ENCODE results near the gene DR1. TPM values are rescaled to one million over a fixed set of nuclear protein-coding genes. Genes with fewer than 3 reads are reported as not detected.

DR1 gene
- total and polyA plus RNA-seq, 10 donors = 8.3 to 62.5 (median 50.3) TPM

DNA sequence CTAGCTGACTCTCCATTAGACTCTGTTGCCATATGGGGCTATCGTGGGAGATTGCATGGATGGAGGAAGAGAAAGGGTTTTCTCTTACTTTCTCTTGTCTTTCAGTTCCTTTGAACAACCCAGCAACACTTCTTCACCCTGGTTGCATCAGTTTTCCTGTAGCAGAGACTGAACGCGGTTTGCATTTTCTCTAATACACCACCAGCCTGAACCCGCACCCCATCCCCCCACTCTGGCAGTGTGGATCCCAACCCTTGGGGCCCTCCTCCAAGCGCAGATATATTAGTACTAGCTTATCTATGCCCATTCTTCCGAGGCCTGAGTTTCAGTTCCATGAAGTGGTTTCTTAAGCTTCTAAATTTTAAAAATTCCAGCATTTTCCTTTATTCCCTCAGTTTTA, 12.6 kb downstream of the DR1 start:
- H3K4me1 ChIP-seq = peaks cover 3 to 93% (median 60%) of the 10 kb centered on the region in 6 donors
- TF ChIP-seq, protein P1, sequence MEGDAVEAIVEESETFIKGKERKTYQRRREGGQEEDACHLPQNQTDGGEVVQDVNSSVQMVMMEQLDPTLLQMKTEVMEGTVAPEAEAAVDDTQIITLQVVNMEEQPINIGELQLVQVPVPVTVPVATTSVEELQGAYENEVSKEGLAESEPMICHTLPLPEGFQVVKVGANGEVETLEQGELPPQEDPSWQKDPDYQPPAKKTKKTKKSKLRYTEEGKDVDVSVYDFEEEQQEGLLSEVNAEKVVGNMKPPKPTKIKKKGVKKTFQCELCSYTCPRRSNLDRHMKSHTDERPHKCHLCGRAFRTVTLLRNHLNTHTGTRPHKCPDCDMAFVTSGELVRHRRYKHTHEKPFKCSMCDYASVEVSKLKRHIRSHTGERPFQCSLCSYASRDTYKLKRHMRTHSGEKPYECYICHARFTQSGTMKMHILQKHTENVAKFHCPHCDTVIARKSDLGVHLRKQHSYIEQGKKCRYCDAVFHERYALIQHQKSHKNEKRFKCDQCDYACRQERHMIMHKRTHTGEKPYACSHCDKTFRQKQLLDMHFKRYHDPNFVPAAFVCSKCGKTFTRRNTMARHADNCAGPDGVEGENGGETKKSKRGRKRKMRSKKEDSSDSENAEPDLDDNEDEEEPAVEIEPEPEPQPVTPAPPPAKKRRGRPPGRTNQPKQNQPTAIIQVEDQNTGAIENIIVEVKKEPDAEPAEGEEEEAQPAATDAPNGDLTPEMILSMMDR (IDR thresholded peaks at IDR 0.05 in 8 of 11, conservative IDR thresholded peaks at IDR 0.05 in 3 of 11) = no peak
- no peak for TF ChIP-seq POLR2AphosphoS5 (IDR thresholded peaks at IDR 0.05)
- no peak for TF ChIP-seq POLR2A (IDR thresholded peaks at IDR 0.05)
- no peaks in the 10 kb centered on the region for H3K9me3 ChIP-seq
- peaks cover 4 to 100% (median 46%) of the 10 kb centered on the region in 6 donors for H3K36me3 ChIP-seq
- no peaks in the 10 kb centered on the region for H3K27me3 ChIP-seq (replicated peaks in 1 of 7)
- intact Hi-C loops (cut with DNase I; ENCODE audit: low total_unique reads) = no loop called here
- DNase-seq = no peak
- 47 to 81% (median 62%) methylated on average over 6 of the region's 6 CpGs for WGBS, 5 donors
- H3K27ac ChIP-seq = peak overlapping the region in 5 of 8 donors; percentile 4 to 65 (median 56)
- H3K4me3 ChIP-seq = no peak overlapping the region

GRCh38 chr1:93360111-93360510, 14.4 kb downstream of the DR1 start:
- H3K4me3 ChIP-seq = no peak overlapping the region
- H3K9me3 ChIP-seq = no peaks in the 10 kb centered on the region
- H3K27ac ChIP-seq = no peak overlapping the region
- peaks cover 4 to 97% (median 39%) of the 10 kb centered on the region in 6 donors for H3K36me3 ChIP-seq
- no peaks in the 10 kb centered on the region for H3K27me3 ChIP-seq (replicated peaks in 1 of 7)
- no peak for TF ChIP-seq POLR2AphosphoS5 (IDR thresholded peaks at IDR 0.05)
- no peak for TF ChIP-seq POLR2A (IDR thresholded peaks at IDR 0.05)
- TF ChIP-seq, protein P1 (IDR thresholded peaks at IDR 0.05 in 8 of 11, conservative IDR thresholded peaks at IDR 0.05 in 3 of 11) = no peak
- intact Hi-C loops (cut with DNase I; ENCODE audit: low total_unique reads) = no loop called here
- peaks cover 3 to 83% (median 46%) of the 10 kb centered on the region in 6 donors for H3K4me1 ChIP-seq
- DNase-seq = no peak
- WGBS, 5 donors = 76 to 88% (median 83%) methylated on average over 1 of the region's 1 CpG

DNA sequence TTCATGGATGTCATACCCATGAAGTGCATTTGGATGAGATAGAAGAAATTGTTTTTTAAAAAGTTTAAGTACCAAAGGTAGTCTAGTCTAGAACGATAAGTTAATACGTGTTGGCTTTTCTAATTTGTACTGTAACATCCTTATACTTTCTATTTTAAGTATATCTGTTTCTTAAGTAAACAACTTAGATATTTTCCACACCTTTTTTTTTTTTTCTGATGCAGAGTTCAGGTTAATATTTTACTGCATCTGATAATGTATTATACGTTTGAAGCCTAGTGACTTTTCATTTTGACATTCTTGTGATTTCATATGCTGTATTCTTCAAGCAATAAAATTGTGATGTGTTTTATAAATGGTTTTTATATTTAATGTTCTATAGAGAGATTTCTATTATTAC, 16.5 kb downstream of the DR1 start:
- H3K4me3 ChIP-seq = no peak overlapping the region
- DNase-seq = no peak
- no peak overlapping the region for H3K27ac ChIP-seq
- peaks cover 3 to 64% (median 37%) of the 10 kb centered on the region in 6 donors for H3K4me1 ChIP-seq
- no peaks in the 10 kb centered on the region for H3K27me3 ChIP-seq (replicated peaks in 1 of 7)
- 86 to 91% (median 90%) methylated on average over 3 of the region's 3 CpGs for WGBS, 5 donors
- no peaks in the 10 kb centered on the region for H3K9me3 ChIP-seq
- intact Hi-C loops (cut with DNase I; ENCODE audit: low total_unique reads) = no loop called here
- H3K36me3 ChIP-seq = peaks cover 0 to 97% (median 28%) of the 10 kb centered on the region in 6 donors
- no peak for TF ChIP-seq POLR2AphosphoS5 (IDR thresholded peaks at IDR 0.05)
- no peak for TF ChIP-seq POLR2A (IDR thresholded peaks at IDR 0.05)
- TF ChIP-seq, protein P1 (IDR thresholded peaks at IDR 0.05 in 8 of 11, conservative IDR thresholded peaks at IDR 0.05 in 3 of 11) = no peak

DNA sequence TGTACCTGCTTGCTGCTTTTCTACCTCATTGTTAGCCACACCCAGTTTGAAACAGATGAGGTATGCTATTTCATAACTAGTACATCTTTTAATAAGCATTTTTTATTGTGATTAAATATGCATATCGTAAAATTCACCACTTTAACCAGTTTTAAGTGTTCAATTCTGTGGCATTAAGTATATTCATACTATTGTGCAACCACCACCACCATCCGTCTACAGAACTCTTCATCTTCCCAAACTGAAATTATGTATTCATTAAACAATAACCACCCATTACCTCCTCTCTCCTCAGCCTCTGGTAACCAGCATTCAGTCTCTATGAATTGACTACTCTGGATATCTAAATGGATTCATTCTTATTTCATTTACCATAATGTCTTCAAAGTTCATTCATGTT, 20.1 kb downstream of the DR1 start:
- Histone ChIP-seq H3K4me1 (peaks cover 0 to 28% (median 11%) of the 10 kb centered on the region in 6 donors), H3K9me3 (no peaks in the 10 kb centered on the region), H3K27ac (no peak overlapping the region), H3K36me3 (peaks cover 0 to 85% (median 23%) of the 10 kb centered on the region in 6 donors), H3K4me3 (no peak overlapping the region), H3K27me3 (replicated peaks in 1 of 7) (no peaks in the 10 kb centered on the region)
- 77 to 97% (median 92%) methylated on average over 2 of the region's 2 CpGs for WGBS, 5 donors
- DNase-seq = no peak
- intact Hi-C loops (cut with DNase I; ENCODE audit: low total_unique reads) = no loop called here
- no peak for TF ChIP-seq POLR2A (IDR thresholded peaks at IDR 0.05)
- TF ChIP-seq, protein P1 (IDR thresholded peaks at IDR 0.05 in 8 of 11, conservative IDR thresholded peaks at IDR 0.05 in 3 of 11) = no peak
- no peak for TF ChIP-seq POLR2AphosphoS5 (IDR thresholded peaks at IDR 0.05)
